ENCODE results near the gene NEURL1. TPM values are rescaled to one million over a fixed set of nuclear protein-coding genes. Genes with fewer than 3 reads are reported as not detected.

NEURL1 gene
- total and polyA plus RNA-seq, 8 donors = 0.89 to 136 (median 3.0) TPM

- Histone ChIP-seq H3K27me3 (no peaks in the 10 kb centered on the region), H3K9me3 (no peaks in the 10 kb centered on the region), H3K27ac (no peak overlapping the region), H3K36me3 (peaks cover 15 to 72% (median 67%) of the 10 kb centered on the region in 4 donors), H3K4me3 (no peak overlapping the region), H3K4me1 (peaks cover 4 to 14% (median 8%) of the 10 kb centered on the region in 4 donors)
- intact Hi-C loops (cut with DNase I; ENCODE audit: low total_unique reads) = no loop called here
- no peak for DNase-seq
- TF ChIP-seq POLR2A (IDR thresholded peaks at IDR 0.05) (no peak), POLR2AphosphoS5 (IDR thresholded peaks at IDR 0.05) (no peak), EP300 (IDR thresholded peaks at IDR 0.05) (no peak), CTCF (IDR thresholded peaks at IDR 0.05) (no peak)
- WGBS, 5 donors = 52 to 81% (median 62%) methylated on average over 2 of the region's 2 CpGs
Measured at GRCh38 chr10:103610083-103610472, 116.6 kb downstream of the NEURL1 start.

- intact Hi-C loops (cut with DNase I; ENCODE audit: low total_unique reads) = no loop called here
- DNase-seq = no peak
- 73 to 86% (median 80%) methylated on average over 9 of the region's 9 CpGs for WGBS, 5 donors
Measured at GRCh38 chr10:103610921-103611511, 117.5 kb downstream of the NEURL1 start.

GRCh38 chr10:103612462-103613365 lies 119.2 kb downstream of the NEURL1 start:
- H3K36me3 ChIP-seq = peaks cover 26 to 93% (median 82%) of the 10 kb centered on the region in 4 donors
- intact Hi-C loops (cut with DNase I; ENCODE audit: low total_unique reads) = no loop called here
- H3K4me3 ChIP-seq = no peak overlapping the region
- H3K9me3 ChIP-seq = no peaks in the 10 kb centered on the region
- no peak for TF ChIP-seq POLR2A (IDR thresholded peaks at IDR 0.05)
- TF ChIP-seq POLR2AphosphoS5 (IDR thresholded peaks at IDR 0.05) = no peak
- TF ChIP-seq CTCF (IDR thresholded peaks at IDR 0.05) = no peak
- no peak for TF ChIP-seq EP300 (IDR thresholded peaks at IDR 0.05)
- no peak for DNase-seq
- WGBS, 5 donors = 83 to 91% (median 89%) methylated on average over 16 to 17 of the region's 17 CpGs
- peak overlapping the region in 1 of 5 donors; percentile 17 for H3K27ac ChIP-seq
- H3K27me3 ChIP-seq = no peaks in the 10 kb centered on the region
- H3K4me1 ChIP-seq = peaks cover 17 to 41% (median 29%) of the 10 kb centered on the region in 4 donors

More at GRCh38 chr10:103610921-103611511, 117.5 kb downstream of the NEURL1 start:
- Histone ChIP-seq H3K4me3 (no peak overlapping the region), H3K9me3 (no peaks in the 10 kb centered on the region), H3K36me3 (peaks cover 15 to 81% (median 68%) of the 10 kb centered on the region in 4 donors), H3K4me1 (peaks cover 4 to 24% (median 13%) of the 10 kb centered on the region in 4 donors), H3K27me3 (no peaks in the 10 kb centered on the region), H3K27ac (no peak overlapping the region)
- TF ChIP-seq POLR2AphosphoS5 (IDR thresholded peaks at IDR 0.05) (no peak), EP300 (IDR thresholded peaks at IDR 0.05) (no peak), POLR2A (IDR thresholded peaks at IDR 0.05) (no peak), CTCF (IDR thresholded peaks at IDR 0.05) (no peak)

- H3K36me3 ChIP-seq = peaks cover 26 to 100% (median 87%) of the 10 kb centered on the region in 4 donors
- H3K9me3 ChIP-seq = no peaks in the 10 kb centered on the region
- H3K27ac ChIP-seq = no peak overlapping the region
- H3K4me3 ChIP-seq = no peak overlapping the region
- intact Hi-C loops (cut with DNase I; ENCODE audit: low total_unique reads) = no loop called here
- DNase-seq = no peak
- peaks cover 21 to 50% (median 35%) of the 10 kb centered on the region in 4 donors for H3K4me1 ChIP-seq
- TF ChIP-seq CTCF (IDR thresholded peaks at IDR 0.05) = no peak
- TF ChIP-seq POLR2A (IDR thresholded peaks at IDR 0.05) = no peak
- no peak for TF ChIP-seq EP300 (IDR thresholded peaks at IDR 0.05)
- no peak for TF ChIP-seq POLR2AphosphoS5 (IDR thresholded peaks at IDR 0.05)
- H3K27me3 ChIP-seq = no peaks in the 10 kb centered on the region
- WGBS, 5 donors = 89 to 100% (median 97%) methylated on average over 2 of the region's 2 CpGs
Measured at GRCh38 chr10:103613616-103614015, 120.1 kb downstream of the NEURL1 start.

Data from stomach (tissue), 9 donors.